ENCODE results near the gene JDP2.

Gene JDP2

DNA sequence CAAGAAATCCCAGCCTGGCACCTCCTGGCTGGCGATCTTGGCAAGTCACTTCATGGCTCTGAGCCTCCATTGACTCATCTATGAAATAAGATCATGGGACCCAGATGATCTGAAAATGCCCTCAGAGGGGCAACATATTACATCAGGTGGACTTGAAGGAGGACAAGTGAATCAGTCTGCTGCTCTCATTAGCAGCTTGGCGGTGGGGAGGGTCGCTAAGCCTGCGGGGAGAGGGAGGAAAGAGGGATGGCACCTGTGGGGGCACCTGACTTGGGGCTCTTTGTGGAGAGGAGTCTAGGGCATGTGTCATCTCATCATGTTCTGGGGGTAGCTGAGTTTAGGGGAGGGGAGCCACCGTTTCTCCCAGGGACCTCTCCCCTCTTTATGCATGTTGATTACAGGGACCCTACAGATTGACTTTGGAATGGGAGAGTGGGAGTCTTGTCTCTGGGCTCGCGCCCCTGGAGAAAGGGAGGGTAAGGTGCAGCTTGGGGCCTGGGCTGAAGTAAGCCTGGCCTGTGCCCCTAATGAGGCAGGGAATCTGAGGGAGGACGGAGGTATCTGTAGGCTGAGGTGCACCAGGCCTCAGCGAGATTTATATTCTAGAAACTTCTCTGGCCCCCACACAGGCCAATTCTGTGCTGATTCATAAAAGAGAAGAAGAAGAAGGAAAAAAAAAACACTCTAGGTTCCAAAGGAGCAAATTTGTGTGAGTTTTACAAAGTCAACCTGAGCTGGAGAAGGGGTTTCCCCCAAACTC lies 65.2 kb downstream of the JDP2 start:
- Histone ChIP-seq H3K9me3 (ENCODE audit: control insufficient read depth in 2 of 2, low read length in 2 of 2) (no peaks in the 10 kb centered on the region), H3K27ac (ENCODE audit: low read depth in 2 of 2, low read length in 2 of 2) (no peak overlapping the region), H3K4me3 (ENCODE audit: low read length in 2 of 2) (no peak overlapping the region), H3K36me3 (ENCODE audit: control insufficient read depth in 2 of 2, insufficient read depth in 2 of 2, low read length in 2 of 2) (no peaks in the 10 kb centered on the region), H3K4me1 (ENCODE audit: control insufficient read depth in 2 of 2, insufficient read depth in 2 of 2, low read length in 2 of 2) (peaks cover 0 to 3% of the 10 kb centered on the region in 2 donors), H3K9ac (ENCODE audit: low read depth in 1 of 2, low read length in 2 of 2) (no peak overlapping the region), H3K27me3 (ENCODE audit: control insufficient read depth in 2 of 2, insufficient read depth in 2 of 2, low read length in 2 of 2) (no peaks in the 10 kb centered on the region)

GRCh38 chr14:75493592-75494087 lies 65.8 kb downstream of the JDP2 start:
- no peak overlapping the region for H3K4me3 ChIP-seq (ENCODE audit: low read length in 2 of 2)
- H3K9me3 ChIP-seq (ENCODE audit: control insufficient read depth in 2 of 2, low read length in 2 of 2) = no peaks in the 10 kb centered on the region
- no peaks in the 10 kb centered on the region for H3K36me3 ChIP-seq (ENCODE audit: control insufficient read depth in 2 of 2, insufficient read depth in 2 of 2, low read length in 2 of 2)
- no peaks in the 10 kb centered on the region for H3K27me3 ChIP-seq (ENCODE audit: control insufficient read depth in 2 of 2, insufficient read depth in 2 of 2, low read length in 2 of 2)
- H3K9ac ChIP-seq (ENCODE audit: low read depth in 1 of 2, low read length in 2 of 2) = no peak overlapping the region
- no peak overlapping the region for H3K27ac ChIP-seq (ENCODE audit: low read depth in 2 of 2, low read length in 2 of 2)
- peaks cover 0 to 1% of the 10 kb centered on the region in 2 donors for H3K4me1 ChIP-seq (ENCODE audit: control insufficient read depth in 2 of 2, insufficient read depth in 2 of 2, low read length in 2 of 2)

DNA sequence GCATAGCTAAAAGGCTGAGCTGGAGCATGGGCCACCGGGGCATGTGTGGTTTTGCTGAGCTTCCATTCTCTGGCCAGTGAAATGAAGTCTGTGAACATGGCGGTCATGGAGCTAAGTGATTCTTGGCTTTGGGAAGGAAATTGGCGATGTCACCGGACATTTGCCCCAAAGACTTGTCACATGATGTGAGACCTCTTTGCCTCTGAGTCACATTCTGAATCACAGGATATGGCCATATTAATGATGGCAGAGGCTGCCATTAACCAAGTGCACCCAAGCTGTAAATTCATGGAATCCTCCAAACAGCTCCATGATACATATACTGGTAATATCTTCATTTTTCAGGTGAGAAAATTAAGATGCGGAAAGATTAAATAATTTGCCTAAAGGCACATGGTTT lies 67.1 kb downstream of the JDP2 start:
- Histone ChIP-seq H3K4me1 (ENCODE audit: control insufficient read depth in 2 of 2, insufficient read depth in 2 of 2, low read length in 2 of 2) (no peaks in the 10 kb centered on the region), H3K27me3 (ENCODE audit: control insufficient read depth in 2 of 2, insufficient read depth in 2 of 2, low read length in 2 of 2) (no peaks in the 10 kb centered on the region), H3K36me3 (ENCODE audit: control insufficient read depth in 2 of 2, insufficient read depth in 2 of 2, low read length in 2 of 2) (no peaks in the 10 kb centered on the region), H3K4me3 (ENCODE audit: low read length in 2 of 2) (no peak overlapping the region), H3K27ac (ENCODE audit: low read depth in 2 of 2, low read length in 2 of 2) (no peak overlapping the region), H3K9me3 (ENCODE audit: control insufficient read depth in 2 of 2, low read length in 2 of 2) (no peaks in the 10 kb centered on the region), H3K9ac (ENCODE audit: low read depth in 1 of 2, low read length in 2 of 2) (no peak overlapping the region)

DNA sequence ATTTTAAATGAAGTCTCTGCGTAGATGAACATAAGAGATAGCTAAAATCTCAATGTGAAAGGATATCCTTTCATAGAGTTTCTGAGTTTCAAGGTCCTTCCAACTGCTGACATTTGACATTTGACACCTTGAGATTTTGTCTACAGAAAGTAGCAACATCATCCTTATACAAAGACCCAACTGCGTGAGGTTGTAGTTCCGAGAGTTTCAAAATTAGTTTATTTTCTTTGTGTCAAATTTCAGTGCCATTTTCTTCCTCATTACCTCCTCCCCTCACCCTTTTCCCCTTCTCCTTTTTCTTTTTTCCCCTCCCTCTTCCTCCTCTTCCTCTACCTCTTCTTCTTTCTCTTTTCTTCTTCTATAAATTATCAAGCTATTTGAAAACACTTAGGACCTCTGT lies 67.6 kb downstream of the JDP2 start:
- H3K4me3 ChIP-seq (ENCODE audit: low read length in 2 of 2) = no peak overlapping the region
- H3K36me3 ChIP-seq (ENCODE audit: control insufficient read depth in 2 of 2, insufficient read depth in 2 of 2, low read length in 2 of 2) = no peaks in the 10 kb centered on the region
- no peaks in the 10 kb centered on the region for H3K27me3 ChIP-seq (ENCODE audit: control insufficient read depth in 2 of 2, insufficient read depth in 2 of 2, low read length in 2 of 2)
- no peaks in the 10 kb centered on the region for H3K9me3 ChIP-seq (ENCODE audit: control insufficient read depth in 2 of 2, low read length in 2 of 2)
- no peak overlapping the region for H3K27ac ChIP-seq (ENCODE audit: low read depth in 2 of 2, low read length in 2 of 2)
- H3K9ac ChIP-seq (ENCODE audit: low read depth in 1 of 2, low read length in 2 of 2) = no peak overlapping the region
- no peaks in the 10 kb centered on the region for H3K4me1 ChIP-seq (ENCODE audit: control insufficient read depth in 2 of 2, insufficient read depth in 2 of 2, low read length in 2 of 2)

- H3K9ac ChIP-seq (ENCODE audit: low read depth in 1 of 2, low read length in 2 of 2) = no peak overlapping the region
- no peaks in the 10 kb centered on the region for H3K36me3 ChIP-seq (ENCODE audit: control insufficient read depth in 2 of 2, insufficient read depth in 2 of 2, low read length in 2 of 2)
- H3K27me3 ChIP-seq (ENCODE audit: control insufficient read depth in 2 of 2, insufficient read depth in 2 of 2, low read length in 2 of 2) = no peaks in the 10 kb centered on the region
- no peak overlapping the region for H3K27ac ChIP-seq (ENCODE audit: low read depth in 2 of 2, low read length in 2 of 2)
- no peaks in the 10 kb centered on the region for H3K9me3 ChIP-seq (ENCODE audit: control insufficient read depth in 2 of 2, low read length in 2 of 2)
- no peaks in the 10 kb centered on the region for H3K4me1 ChIP-seq (ENCODE audit: control insufficient read depth in 2 of 2, insufficient read depth in 2 of 2, low read length in 2 of 2)
- H3K4me3 ChIP-seq (ENCODE audit: low read length in 2 of 2) = no peak overlapping the region
Measured at GRCh38 chr14:75495882-75496281, 68.1 kb downstream of the JDP2 start.

DNA sequence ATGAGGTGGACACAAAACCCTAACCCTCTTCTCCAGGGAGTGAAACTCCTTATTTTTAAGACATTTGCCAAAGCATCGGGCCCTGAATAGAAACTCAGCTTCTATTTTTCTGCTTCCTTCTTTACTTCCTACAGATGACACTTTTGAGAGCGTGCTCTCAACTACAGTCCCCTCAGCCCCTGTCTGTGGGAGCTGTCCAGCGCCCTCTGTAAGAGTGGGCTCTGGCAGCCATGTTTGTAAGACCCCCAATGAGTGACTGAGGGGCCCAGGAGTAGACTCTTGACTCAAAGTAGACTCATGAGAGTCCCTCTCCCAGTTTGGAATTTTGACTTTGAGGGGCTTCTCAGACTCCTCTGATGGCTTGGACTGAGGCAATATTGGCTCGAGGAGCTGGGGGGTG lies 68.9 kb downstream of the JDP2 start:
- H3K9me3 ChIP-seq (ENCODE audit: control insufficient read depth in 2 of 2, low read length in 2 of 2) = no peaks in the 10 kb centered on the region
- no peak overlapping the region for H3K27ac ChIP-seq (ENCODE audit: low read depth in 2 of 2, low read length in 2 of 2)
- no peak overlapping the region for H3K9ac ChIP-seq (ENCODE audit: low read depth in 1 of 2, low read length in 2 of 2)
- no peaks in the 10 kb centered on the region for H3K4me1 ChIP-seq (ENCODE audit: control insufficient read depth in 2 of 2, insufficient read depth in 2 of 2, low read length in 2 of 2)
- H3K27me3 ChIP-seq (ENCODE audit: control insufficient read depth in 2 of 2, insufficient read depth in 2 of 2, low read length in 2 of 2) = no peaks in the 10 kb centered on the region
- H3K4me3 ChIP-seq (ENCODE audit: low read length in 2 of 2) = no peak overlapping the region
- no peaks in the 10 kb centered on the region for H3K36me3 ChIP-seq (ENCODE audit: control insufficient read depth in 2 of 2, insufficient read depth in 2 of 2, low read length in 2 of 2)

GRCh38 chr14:75497191-75497590 lies 69.4 kb downstream of the JDP2 start:
- no peaks in the 10 kb centered on the region for H3K36me3 ChIP-seq (ENCODE audit: control insufficient read depth in 2 of 2, insufficient read depth in 2 of 2, low read length in 2 of 2)
- H3K27me3 ChIP-seq (ENCODE audit: control insufficient read depth in 2 of 2, insufficient read depth in 2 of 2, low read length in 2 of 2) = no peaks in the 10 kb centered on the region
- H3K4me3 ChIP-seq (ENCODE audit: low read length in 2 of 2) = no peak overlapping the region
- H3K27ac ChIP-seq (ENCODE audit: low read depth in 2 of 2, low read length in 2 of 2) = no peak overlapping the region
- H3K9ac ChIP-seq (ENCODE audit: low read depth in 1 of 2, low read length in 2 of 2) = no peak overlapping the region
- no peaks in the 10 kb centered on the region for H3K9me3 ChIP-seq (ENCODE audit: control insufficient read depth in 2 of 2, low read length in 2 of 2)
- no peaks in the 10 kb centered on the region for H3K4me1 ChIP-seq (ENCODE audit: control insufficient read depth in 2 of 2, insufficient read depth in 2 of 2, low read length in 2 of 2)

DNA sequence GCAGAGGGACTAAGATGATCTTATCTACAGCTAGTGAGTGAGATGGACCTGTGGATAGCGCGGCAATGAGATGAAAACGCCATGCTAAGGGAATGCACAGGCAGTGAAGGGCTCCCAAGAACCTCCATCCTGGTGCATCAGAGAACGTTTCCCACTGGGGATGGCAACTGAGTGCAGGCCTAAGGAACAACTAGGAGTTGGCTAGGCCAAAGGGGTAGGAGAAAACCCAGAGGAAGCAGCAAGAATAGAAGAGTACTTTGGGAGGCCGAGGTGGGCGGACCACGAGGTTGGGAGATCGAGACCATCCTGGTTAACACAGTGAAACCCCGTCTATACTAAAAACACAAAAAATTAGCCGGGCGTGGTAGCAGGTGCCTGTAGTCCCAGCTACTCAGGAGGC lies 69.9 kb downstream of the JDP2 start:
- Histone ChIP-seq H3K4me3 (ENCODE audit: low read length in 2 of 2) (no peak overlapping the region), H3K27ac (ENCODE audit: low read depth in 2 of 2, low read length in 2 of 2) (no peak overlapping the region), H3K9ac (ENCODE audit: low read depth in 1 of 2, low read length in 2 of 2) (no peak overlapping the region), H3K9me3 (ENCODE audit: control insufficient read depth in 2 of 2, low read length in 2 of 2) (no peaks in the 10 kb centered on the region), H3K4me1 (ENCODE audit: control insufficient read depth in 2 of 2, insufficient read depth in 2 of 2, low read length in 2 of 2) (no peaks in the 10 kb centered on the region), H3K27me3 (ENCODE audit: control insufficient read depth in 2 of 2, insufficient read depth in 2 of 2, low read length in 2 of 2) (no peaks in the 10 kb centered on the region), H3K36me3 (ENCODE audit: control insufficient read depth in 2 of 2, insufficient read depth in 2 of 2, low read length in 2 of 2) (no peaks in the 10 kb centered on the region)

- H3K9me3 ChIP-seq (ENCODE audit: control insufficient read depth in 2 of 2, low read length in 2 of 2) = no peaks in the 10 kb centered on the region
- H3K36me3 ChIP-seq (ENCODE audit: control insufficient read depth in 2 of 2, insufficient read depth in 2 of 2, low read length in 2 of 2) = no peaks in the 10 kb centered on the region
- no peak overlapping the region for H3K9ac ChIP-seq (ENCODE audit: low read depth in 1 of 2, low read length in 2 of 2)
- H3K4me3 ChIP-seq (ENCODE audit: low read length in 2 of 2) = no peak overlapping the region
- no peaks in the 10 kb centered on the region for H3K27me3 ChIP-seq (ENCODE audit: control insufficient read depth in 2 of 2, insufficient read depth in 2 of 2, low read length in 2 of 2)
- no peaks in the 10 kb centered on the region for H3K4me1 ChIP-seq (ENCODE audit: control insufficient read depth in 2 of 2, insufficient read depth in 2 of 2, low read length in 2 of 2)
- H3K27ac ChIP-seq (ENCODE audit: low read depth in 2 of 2, low read length in 2 of 2) = no peak overlapping the region
Measured at GRCh38 chr14:75499084-75499875, 71.5 kb downstream of the JDP2 start.

- no peak overlapping the region for H3K9ac ChIP-seq (ENCODE audit: low read depth in 1 of 2, low read length in 2 of 2)
- H3K4me1 ChIP-seq (ENCODE audit: control insufficient read depth in 2 of 2, insufficient read depth in 2 of 2, low read length in 2 of 2) = no peaks in the 10 kb centered on the region
- no peaks in the 10 kb centered on the region for H3K9me3 ChIP-seq (ENCODE audit: control insufficient read depth in 2 of 2, low read length in 2 of 2)
- H3K27ac ChIP-seq (ENCODE audit: low read depth in 2 of 2, low read length in 2 of 2) = no peak overlapping the region
- no peaks in the 10 kb centered on the region for H3K27me3 ChIP-seq (ENCODE audit: control insufficient read depth in 2 of 2, insufficient read depth in 2 of 2, low read length in 2 of 2)
- no peaks in the 10 kb centered on the region for H3K36me3 ChIP-seq (ENCODE audit: control insufficient read depth in 2 of 2, insufficient read depth in 2 of 2, low read length in 2 of 2)
- H3K4me3 ChIP-seq (ENCODE audit: low read length in 2 of 2) = no peak overlapping the region
Measured at GRCh38 chr14:75501080-75501479, 73.3 kb downstream of the JDP2 start.

All from mucosa of rectum (tissue), 2 donors.